Tibial artery (tissue), 4 donors: Measurements from ENCODE around the gene TRIM7.

ENCODE experiments used
- DNase-seq, 2 donors: peaks; one replicate each; pipeline ENCODE4 v3.0.0-alpha.2; 2019
- H3K27ac ChIP-seq, 2 donors: fragments of 200-600 bp; sonication (generic) in 1 of 2; 1 replicate in 1 of 2; 2 replicates in 1 of 2; pipeline ENCODE4 v1.5.1; 2018 to 2019; ENCODE audit warnings: mild to moderate bottlenecking in 1 of 2
- H3K27me3 ChIP-seq, 2 donors: fragments of 200-600 bp; sonication (generic) in 1 of 2; one replicate each; pipeline versions ENCODE4 v1.5.1 to v1.6.0; 2016 to 2019
- H3K36me3 ChIP-seq, 3 donors: fragments of 200-600 bp; sonication (generic) in 2 of 3; one replicate each; pipeline ENCODE4 v1.5.1; 2016 to 2019; ENCODE audit warnings: mild to moderate bottlenecking in 2 of 3
- H3K4me1 ChIP-seq, 4 donors: fragments of 200-600 bp; sonication (generic) in 2 of 4; 1 replicate in 3 of 4; 2 replicates in 1 of 4; pipeline ENCODE4 v1.5.1; 2016 to 2019
- H3K4me3 ChIP-seq, 2 donors: fragments of 200-600 bp; sonication (generic) in 1 of 2; 1 replicate in 1 of 2; 2 replicates in 1 of 2; pipeline ENCODE4 v1.5.1; 2018 to 2019; ENCODE audit warnings: mild to moderate bottlenecking in 2 of 2
- H3K9me3 ChIP-seq, 3 donors: fragments of 200-600 bp; sonication (generic) in 1 of 3; one replicate each; pipeline ENCODE4 v1.5.1; 2016 to 2019
- CTCF ChIP-seq, 2 experiments: fragments of 200-600 bp in 1 of 2; fragments of 450-650 bp in 1 of 2; IDR thresholded peaks; one replicate each; pipeline ENCODE4 v1.5.1; 2017 to 2019; ENCODE audit warnings: antibody characterized with exemption in 2 of 2, mild to moderate bottlenecking in 1 of 2, moderate library complexity in 1 of 2
- intact Hi-C: fragments of 100-400 bp; cut with DNase I; formaldehyde crosslinking; loops from one replicate; pipeline ENCODE4 v1.15.0; 2023; ENCODE audit warnings: low total_unique reads

TRIM7 gene

GRCh38 chr5:181194489-181195248, 10.3 kb downstream of the TRIM7 start:
- no peaks in the 10 kb centered on the region for H3K27me3 ChIP-seq
- no peak for DNase-seq
- peaks cover 0 to 16% (median 7%) of the 10 kb centered on the region in 4 donors for H3K4me1 ChIP-seq
- TF ChIP-seq CTCF (IDR thresholded peaks at IDR 0.05): no peak
- peaks cover 0 to 6% (median 0%) of the 10 kb centered on the region in 3 donors for H3K36me3 ChIP-seq
- intact Hi-C loops: no loop called here
- H3K4me3 ChIP-seq: no peak overlapping the region
- no peak overlapping the region for H3K27ac ChIP-seq
- no peaks in the 10 kb centered on the region for H3K9me3 ChIP-seq

- Histone ChIP-seq H3K27ac (no peak overlapping the region), H3K36me3 (no peaks in the 10 kb centered on the region), H3K27me3 (no peaks in the 10 kb centered on the region), H3K4me1 (peaks cover 0 to 16% (median 7%) of the 10 kb centered on the region in 4 donors), H3K4me3 (no peak overlapping the region), H3K9me3 (no peaks in the 10 kb centered on the region)
- no peak for DNase-seq
- no peak for TF ChIP-seq CTCF (IDR thresholded peaks at IDR 0.05)
- intact Hi-C loops: no loop called here
These were observed 11.3 kb downstream of the TRIM7 start for GRCh38 chr5:181193656-181194055.

GRCh38 chr5:181192337-181193046, 12.5 kb downstream of the TRIM7 start:
- no peak for DNase-seq
- H3K27me3 ChIP-seq: no peaks in the 10 kb centered on the region
- no peaks in the 10 kb centered on the region for H3K9me3 ChIP-seq
- no peak for TF ChIP-seq CTCF (IDR thresholded peaks at IDR 0.05)
- H3K36me3 ChIP-seq: no peaks in the 10 kb centered on the region
- intact Hi-C loops: no loop called here
- peak overlapping the region; percentile 93 to 96 for H3K4me3 ChIP-seq
- H3K4me1 ChIP-seq: peaks cover 0 to 16% (median 9%) of the 10 kb centered on the region in 4 donors
- peak overlapping the region; percentile 93 to 96 for H3K27ac ChIP-seq

GRCh38 chr5:181191526-181192336, 13.3 kb downstream of the TRIM7 start:
- Histone ChIP-seq H3K27me3 (no peaks in the 10 kb centered on the region), H3K9me3 (no peaks in the 10 kb centered on the region), H3K4me3 (peak overlapping the region; percentile 93 to 96), H3K36me3 (no peaks in the 10 kb centered on the region), H3K4me1 (peaks cover 0 to 16% (median 9%) of the 10 kb centered on the region in 4 donors), H3K27ac (peak overlapping the region; percentile 93 to 96)
- intact Hi-C loops: no loop called here
- no peak for TF ChIP-seq CTCF (IDR thresholded peaks at IDR 0.05)
- DNase-seq: peak; percentile 94 to 98

GRCh38 chr5:181190711-181191525, 14.1 kb downstream of the TRIM7 start:
- H3K27me3 ChIP-seq: no peaks in the 10 kb centered on the region
- TF ChIP-seq CTCF (IDR thresholded peaks at IDR 0.05): no peak
- H3K27ac ChIP-seq: peak overlapping the region; percentile 93 to 96
- peak overlapping the region; percentile 93 to 96 for H3K4me3 ChIP-seq
- no peaks in the 10 kb centered on the region for H3K9me3 ChIP-seq
- intact Hi-C loops: no loop called here
- H3K36me3 ChIP-seq: no peaks in the 10 kb centered on the region
- H3K4me1 ChIP-seq: peaks cover 0 to 16% (median 9%) of the 10 kb centered on the region in 4 donors
- peak in 1 of 2 donors; percentile 31 for DNase-seq
